Memory B cell (primary cell): ENCODE results near the gene GRIP2.
A peak's percentile ranks its signal among the peaks of the same experiment; 100 is the strongest.

Source experiments
- ATAC-seq: fragments of 150-1000 bp; cut with Tn5 transposase; 2 replicates; pipeline ENCODE4 v1.10.0; 2021; ENCODE audit warnings: low read depth, mild to moderate bottlenecking, moderate library complexity
- DNase-seq, 2 donors: peaks; one replicate each; pipeline ENCODE4 v3.0.0; 2022; ENCODE audit warnings: low spot score in 2 of 2
- H3K27ac Mint-ChIP-seq: one replicate; pipeline ENCODE4 v1.8.0; 2022; ENCODE audit warnings: mild to moderate bottlenecking, moderate library complexity, mixed read lengths
- H3K27me3 Mint-ChIP-seq: one replicate; pipeline ENCODE4 v1.8.0; 2022; ENCODE audit warnings: mixed read lengths
- H3K36me3 Mint-ChIP-seq: one replicate; pipeline ENCODE4 v1.8.0; 2022; ENCODE audit warnings: mild to moderate bottlenecking, mixed read lengths
- H3K4me1 Mint-ChIP-seq: one replicate; pipeline ENCODE4 v1.8.0; 2022; ENCODE audit warnings: mixed read lengths
- H3K4me3 Mint-ChIP-seq: one replicate; pipeline ENCODE4 v1.8.0; 2022; ENCODE audit warnings: mild to moderate bottlenecking, moderate library complexity, mixed read lengths
- H3K9me3 Mint-ChIP-seq: one replicate; pipeline ENCODE4 v1.8.0; 2022; ENCODE audit warnings: mixed read lengths

Gene GRIP2

GRCh38 chr3:14466179-14466903 is 73.8 kb downstream of the GRIP2 start:
- no peak overlapping the region for H3K27ac Mint-ChIP-seq
- H3K4me1 Mint-ChIP-seq: peaks cover 4% of the 10 kb centered on the region
- H3K4me3 Mint-ChIP-seq: no peak overlapping the region
- ATAC-seq (no peak), DNase-seq (no peak)
- no peaks in the 10 kb centered on the region for H3K9me3 Mint-ChIP-seq
- no peaks in the 10 kb centered on the region for H3K27me3 Mint-ChIP-seq
- peaks cover 14% of the 10 kb centered on the region for H3K36me3 Mint-ChIP-seq

DNA sequence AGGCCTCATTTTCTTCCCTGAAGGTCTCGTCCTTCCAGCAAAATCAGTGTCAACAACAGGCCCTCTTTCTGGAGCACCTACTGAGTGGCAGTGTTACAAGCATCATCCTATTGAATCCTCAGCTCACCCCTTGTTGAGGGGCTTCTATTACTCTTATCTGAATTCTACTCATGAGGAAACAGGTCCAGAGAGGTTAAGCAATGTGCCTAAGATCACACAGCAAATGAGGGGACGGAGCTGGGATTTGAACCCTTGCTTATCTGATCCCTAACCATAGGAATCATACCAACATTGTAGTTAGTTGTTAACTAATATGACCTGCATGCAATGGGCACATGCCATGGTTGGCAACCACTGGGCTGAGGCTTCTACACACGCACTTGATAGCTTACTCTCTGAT is 74.7 kb downstream of the GRIP2 start:
- Mint-ChIP-seq H3K9me3 (no peaks in the 10 kb centered on the region), H3K36me3 (peaks cover 14% of the 10 kb centered on the region), H3K27ac (peak overlapping the region; percentile 62), H3K4me3 (no peak overlapping the region), H3K4me1 (peaks cover 4% of the 10 kb centered on the region), H3K27me3 (no peaks in the 10 kb centered on the region)
- DNase-seq (no peak), ATAC-seq (no peak)

DNA sequence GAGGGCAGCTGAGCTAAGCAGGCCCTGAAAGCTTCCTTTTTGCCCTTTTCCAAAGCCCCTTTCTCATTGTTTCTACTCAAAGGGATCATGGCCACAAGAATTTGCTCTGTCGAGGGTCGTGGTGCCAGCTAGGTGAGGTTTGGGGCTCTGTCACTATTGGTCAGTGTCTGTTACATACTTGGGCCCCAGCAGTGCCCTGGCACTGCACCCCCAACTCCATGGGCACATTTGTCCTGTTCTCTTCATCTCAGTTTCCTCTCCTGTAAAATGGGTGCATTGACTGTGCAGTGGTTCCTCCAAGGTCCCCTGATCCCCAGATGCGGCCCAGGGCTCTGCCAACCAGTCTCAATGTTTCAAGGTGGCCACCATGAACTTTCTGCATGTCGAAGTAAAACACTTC is 75.6 kb downstream of the GRIP2 start:
- ATAC-seq (no peak), DNase-seq (no peak)
- no peak overlapping the region for H3K4me3 Mint-ChIP-seq
- H3K4me1 Mint-ChIP-seq: peaks cover 9% of the 10 kb centered on the region
- H3K27ac Mint-ChIP-seq: peak overlapping the region; percentile 38
- no peaks in the 10 kb centered on the region for H3K27me3 Mint-ChIP-seq
- H3K9me3 Mint-ChIP-seq: no peaks in the 10 kb centered on the region
- peaks cover 17% of the 10 kb centered on the region for H3K36me3 Mint-ChIP-seq

DNA sequence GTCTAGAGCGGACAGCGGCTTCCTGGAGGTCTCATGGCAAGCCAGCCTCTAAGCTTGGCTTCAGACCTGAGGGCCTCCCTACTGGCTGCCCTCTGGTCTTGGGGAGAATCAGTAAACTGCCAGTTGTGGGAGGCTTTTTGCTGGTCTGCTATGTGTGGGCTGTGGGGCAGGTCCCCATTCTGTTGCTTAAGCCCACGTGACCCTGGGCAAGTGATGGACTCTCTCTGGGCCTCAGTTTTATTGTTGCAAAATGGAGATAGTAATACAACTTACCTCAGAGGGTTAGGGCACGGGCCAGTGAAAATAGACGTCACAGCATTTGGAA is 76.0 kb downstream of the GRIP2 start:
- Mint-ChIP-seq H3K9me3 (no peaks in the 10 kb centered on the region), H3K27ac (peak overlapping the region; percentile 38), H3K27me3 (no peaks in the 10 kb centered on the region), H3K4me1 (peaks cover 9% of the 10 kb centered on the region), H3K36me3 (peaks cover 18% of the 10 kb centered on the region), H3K4me3 (no peak overlapping the region)
- no peak for DNase-seq
- ATAC-seq: no peak

GRCh38 chr3:14463330-14464140 is 76.6 kb downstream of the GRIP2 start:
- DNase-seq (no peak), ATAC-seq (no peak)
- Mint-ChIP-seq H3K9me3 (no peaks in the 10 kb centered on the region), H3K27me3 (no peaks in the 10 kb centered on the region), H3K4me1 (peaks cover 9% of the 10 kb centered on the region), H3K27ac (peak overlapping the region; percentile 42), H3K36me3 (peaks cover 20% of the 10 kb centered on the region), H3K4me3 (no peak overlapping the region)

- peaks cover 20% of the 10 kb centered on the region for H3K36me3 Mint-ChIP-seq
- H3K4me1 Mint-ChIP-seq: peaks cover 5% of the 10 kb centered on the region
- H3K27me3 Mint-ChIP-seq: no peaks in the 10 kb centered on the region
- no peaks in the 10 kb centered on the region for H3K9me3 Mint-ChIP-seq
- H3K4me3 Mint-ChIP-seq: no peak overlapping the region
- DNase-seq (no peak), ATAC-seq (no peak)
- H3K27ac Mint-ChIP-seq: peak overlapping the region; percentile 42
Measured at GRCh38 chr3:14462738-14463137, 77.4 kb downstream of the GRIP2 start.

DNA sequence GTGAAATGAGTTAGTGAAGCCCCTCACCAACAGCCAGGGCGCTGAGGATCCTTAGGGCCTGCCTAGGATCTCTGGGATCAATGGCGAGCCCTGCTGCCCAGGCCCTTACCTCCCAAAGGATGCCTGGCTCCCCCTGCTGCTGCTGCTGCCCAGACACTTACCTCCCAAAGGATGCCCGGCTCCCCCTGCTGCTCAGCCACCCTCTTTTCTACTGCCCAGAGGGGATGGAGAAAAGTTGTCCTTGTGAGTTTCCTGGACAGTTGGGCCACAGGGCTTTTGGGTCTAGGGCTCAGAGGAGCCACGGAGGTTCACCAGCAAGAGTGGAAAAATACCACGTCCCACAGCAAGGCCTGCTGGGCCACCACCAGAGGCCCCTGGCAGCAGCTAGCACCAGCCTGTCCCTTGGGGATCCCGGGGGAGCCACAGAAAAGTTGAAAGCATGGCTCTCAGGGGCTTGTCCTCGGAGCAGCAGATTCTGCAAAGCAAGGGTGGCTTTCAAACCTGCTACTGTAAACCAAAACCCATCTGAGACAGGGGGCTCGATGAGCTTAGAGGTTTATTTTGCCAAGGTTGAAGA is 78.3 kb downstream of the GRIP2 start:
- peaks cover 20% of the 10 kb centered on the region for H3K36me3 Mint-ChIP-seq
- ATAC-seq: peak; percentile 76
- peak overlapping the region; percentile 73 for H3K27ac Mint-ChIP-seq
- no peaks in the 10 kb centered on the region for H3K27me3 Mint-ChIP-seq
- H3K4me3 Mint-ChIP-seq: no peak overlapping the region
- H3K9me3 Mint-ChIP-seq: no peaks in the 10 kb centered on the region
- H3K4me1 Mint-ChIP-seq: peaks cover 4% of the 10 kb centered on the region
- no peak for DNase-seq

GRCh38 chr3:14461006-14461747 is 79.0 kb downstream of the GRIP2 start:
- Mint-ChIP-seq H3K4me1 (peaks cover 4% of the 10 kb centered on the region), H3K9me3 (no peaks in the 10 kb centered on the region)

DNA sequence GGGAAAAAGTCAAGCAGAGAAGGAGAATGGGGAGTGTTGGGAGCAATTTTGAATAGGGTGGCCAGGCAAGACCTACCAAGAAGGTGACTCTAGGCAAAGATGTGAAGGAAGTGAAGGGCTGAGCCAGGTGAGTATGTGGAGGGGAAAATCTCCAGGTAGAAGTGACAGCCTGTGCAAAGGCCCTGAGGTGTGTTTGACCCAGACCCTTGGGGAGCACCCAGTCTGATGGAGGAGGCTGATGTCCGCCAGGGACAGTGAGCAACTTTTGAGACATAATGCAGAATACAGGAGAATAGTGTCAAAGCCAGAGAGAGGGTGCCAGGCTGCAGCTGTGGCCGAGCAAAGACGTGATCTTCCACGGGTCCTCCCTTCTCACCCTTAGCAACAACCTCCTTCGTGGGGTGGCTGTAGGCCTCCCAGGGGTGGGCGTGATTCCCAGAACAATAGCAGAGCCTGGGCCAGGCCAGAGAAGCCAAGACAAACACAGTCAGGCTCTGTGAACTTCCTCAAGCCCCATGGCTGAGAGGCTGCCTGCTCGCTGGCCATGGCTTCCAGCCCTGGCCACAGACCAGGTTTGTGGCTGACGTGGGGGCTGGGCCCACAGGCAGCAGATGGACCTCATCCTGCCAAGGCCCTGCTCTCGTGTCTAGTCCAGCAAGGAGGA is 79.7 kb downstream of the GRIP2 start:
- DNase-seq (no peak), ATAC-seq (no peak)
- no peak overlapping the region for H3K4me3 Mint-ChIP-seq
- H3K27me3 Mint-ChIP-seq: no peaks in the 10 kb centered on the region
- H3K4me1 Mint-ChIP-seq: peaks cover 4% of the 10 kb centered on the region
- H3K27ac Mint-ChIP-seq: no peak overlapping the region
- peaks cover 19% of the 10 kb centered on the region for H3K36me3 Mint-ChIP-seq
- no peaks in the 10 kb centered on the region for H3K9me3 Mint-ChIP-seq

More at GRCh38 chr3:14461006-14461747, 79.0 kb downstream of the GRIP2 start:
- DNase-seq (no peak), ATAC-seq (no peak)
- Mint-ChIP-seq H3K36me3 (peaks cover 20% of the 10 kb centered on the region), H3K27me3 (no peaks in the 10 kb centered on the region), H3K4me3 (no peak overlapping the region), H3K27ac (peak overlapping the region; percentile 73)

- DNase-seq (no peak), ATAC-seq (no peak)
- Mint-ChIP-seq H3K27me3 (no peaks in the 10 kb centered on the region), H3K4me3 (no peak overlapping the region), H3K27ac (no peak overlapping the region), H3K9me3 (no peaks in the 10 kb centered on the region), H3K4me1 (peaks cover 6% of the 10 kb centered on the region), H3K36me3 (peaks cover 19% of the 10 kb centered on the region)
Measured at GRCh38 chr3:14459787-14460186, 80.4 kb downstream of the GRIP2 start.

GRCh38 chr3:14459384-14459783 is 80.8 kb downstream of the GRIP2 start:
- ATAC-seq (no peak), DNase-seq (no peak)
- no peak overlapping the region for H3K4me3 Mint-ChIP-seq
- peaks cover 8% of the 10 kb centered on the region for H3K4me1 Mint-ChIP-seq
- H3K27me3 Mint-ChIP-seq: no peaks in the 10 kb centered on the region
- H3K27ac Mint-ChIP-seq: no peak overlapping the region
- H3K9me3 Mint-ChIP-seq: no peaks in the 10 kb centered on the region
- H3K36me3 Mint-ChIP-seq: peaks cover 18% of the 10 kb centered on the region

DNA sequence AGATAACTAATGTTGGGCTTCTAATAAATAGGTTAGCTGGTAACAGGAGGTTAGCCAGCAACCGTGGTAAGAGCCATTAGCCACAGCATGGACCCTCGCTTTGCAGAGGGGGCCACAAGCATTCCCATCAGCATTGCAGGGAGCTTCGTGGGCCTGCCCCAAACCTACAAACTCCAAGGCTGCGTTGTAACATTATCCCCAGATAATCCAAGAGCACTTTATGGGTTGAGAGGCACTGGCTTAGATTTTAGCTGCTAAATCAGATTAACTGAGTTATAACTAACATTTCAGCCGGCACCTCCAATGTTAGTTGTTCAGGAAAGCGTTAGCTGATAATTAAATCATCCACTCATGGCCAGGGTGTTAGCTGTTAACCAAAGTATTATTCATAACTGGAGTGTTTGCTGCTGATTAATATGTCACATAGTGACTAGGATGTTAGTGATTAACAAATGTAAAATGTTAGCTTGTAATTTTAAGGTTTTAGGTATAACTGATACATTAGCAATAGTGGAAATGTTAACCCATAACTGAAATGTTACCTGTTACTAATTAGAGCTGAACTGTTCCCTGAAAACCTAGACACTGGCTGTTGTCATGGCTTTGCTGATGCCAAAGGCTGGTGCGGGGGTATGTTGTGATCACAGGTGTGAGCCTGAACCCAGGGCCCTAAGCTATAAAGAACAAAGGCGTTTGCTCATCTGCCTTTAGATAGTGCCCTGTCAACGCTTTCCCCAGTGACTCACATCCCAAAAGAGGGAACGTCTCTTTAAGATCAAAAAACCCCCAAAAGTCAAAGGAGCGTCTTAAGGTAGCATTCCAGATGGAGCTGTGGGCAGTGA is 81.5 kb downstream of the GRIP2 start:
- DNase-seq (no peak), ATAC-seq (no peak)
- Mint-ChIP-seq H3K27me3 (no peaks in the 10 kb centered on the region), H3K4me1 (peaks cover 14% of the 10 kb centered on the region), H3K9me3 (no peaks in the 10 kb centered on the region), H3K4me3 (no peak overlapping the region), H3K27ac (no peak overlapping the region), H3K36me3 (peaks cover 20% of the 10 kb centered on the region)

- H3K4me1 Mint-ChIP-seq: peaks cover 16% of the 10 kb centered on the region
- no peaks in the 10 kb centered on the region for H3K27me3 Mint-ChIP-seq
- H3K9me3 Mint-ChIP-seq: no peaks in the 10 kb centered on the region
- H3K36me3 Mint-ChIP-seq: peaks cover 18% of the 10 kb centered on the region
- no peak overlapping the region for H3K4me3 Mint-ChIP-seq
- no peak for ATAC-seq
- H3K27ac Mint-ChIP-seq: no peak overlapping the region
- no peak for DNase-seq
Measured at GRCh38 chr3:14457999-14458398, 82.1 kb downstream of the GRIP2 start.
